Activated T-helper 17 cell treated with anti-CD3 and anti-CD28 coated beads, Interleukin-2, amount 50 U/mL, for 72 hours (primary cell): ENCODE results near the gene AUTS2. TPM values are rescaled to one million over a fixed set of nuclear protein-coding genes. Genes with fewer than 3 reads are reported as not detected.

Experiments
- ATAC-seq: fragments of 150-1000 bp; cut with Tn5 transposase; replicated peaks from 2 replicates; pipeline ENCODE4 v1.10.0; 2021; ENCODE audit warnings: mild to moderate bottlenecking, moderate library complexity
- H3K27ac Mint-ChIP-seq: one replicate; pipeline ENCODE4 v1.8.0; 2022; ENCODE audit warnings: mixed read lengths
- H3K27me3 Mint-ChIP-seq: one replicate; pipeline ENCODE4 v1.8.0; 2022; ENCODE audit warnings: mixed read lengths
- H3K36me3 Mint-ChIP-seq: one replicate; pipeline ENCODE4 v1.8.0; 2022; ENCODE audit warnings: low read depth, mild to moderate bottlenecking, mixed read lengths
- H3K4me1 Mint-ChIP-seq: one replicate; pipeline ENCODE4 v1.8.0; 2022; ENCODE audit warnings: mixed read lengths
- H3K4me3 Mint-ChIP-seq: one replicate; pipeline ENCODE4 v1.8.0; 2022; ENCODE audit warnings: mild to moderate bottlenecking, mixed read lengths
- H3K9me3 Mint-ChIP-seq: one replicate; pipeline ENCODE4 v1.8.0; 2022; ENCODE audit warnings: mixed read lengths
- total RNA-seq, 2 donors: library from RNA; stranded (reverse); gene quantifications; one replicate each; pipeline ENCODE4 v1.2.3, GENCODE V29; 2022

AUTS2 gene
- total RNA-seq, 2 donors from 2014 or later: 20.1 to 39.9 TPM

GRCh38 chr7:70047384-70047783, 449.1 kb downstream of the AUTS2 start:
- H3K27me3 Mint-ChIP-seq: no peaks in the 10 kb centered on the region
- no peak overlapping the region for H3K27ac Mint-ChIP-seq
- H3K9me3 Mint-ChIP-seq: no peaks in the 10 kb centered on the region
- H3K4me3 Mint-ChIP-seq: no peak overlapping the region
- no peaks in the 10 kb centered on the region for H3K4me1 Mint-ChIP-seq
- H3K36me3 Mint-ChIP-seq: no peaks in the 10 kb centered on the region
- no peak for ATAC-seq

- Mint-ChIP-seq H3K36me3 (no peaks in the 10 kb centered on the region), H3K4me1 (no peaks in the 10 kb centered on the region), H3K27ac (no peak overlapping the region), H3K9me3 (no peaks in the 10 kb centered on the region), H3K27me3 (no peaks in the 10 kb centered on the region), H3K4me3 (no peak overlapping the region)
- ATAC-seq: no peak
Measured at GRCh38 chr7:70047891-70048448, 449.7 kb downstream of the AUTS2 start.

GRCh38 chr7:70051726-70052125, 453.5 kb downstream of the AUTS2 start:
- no peak for ATAC-seq
- Mint-ChIP-seq H3K27me3 (no peaks in the 10 kb centered on the region), H3K9me3 (no peaks in the 10 kb centered on the region), H3K4me3 (no peak overlapping the region), H3K27ac (no peak overlapping the region), H3K4me1 (no peaks in the 10 kb centered on the region), H3K36me3 (no peaks in the 10 kb centered on the region)

- Mint-ChIP-seq H3K36me3 (no peaks in the 10 kb centered on the region), H3K27me3 (no peaks in the 10 kb centered on the region), H3K9me3 (no peaks in the 10 kb centered on the region), H3K4me1 (no peaks in the 10 kb centered on the region), H3K27ac (no peak overlapping the region), H3K4me3 (no peak overlapping the region)
- ATAC-seq: no peak
Measured at GRCh38 chr7:70052691-70053090, 454.4 kb downstream of the AUTS2 start.

GRCh38 chr7:70053421-70053820, 455.1 kb downstream of the AUTS2 start:
- Mint-ChIP-seq H3K9me3 (no peaks in the 10 kb centered on the region), H3K4me3 (no peak overlapping the region), H3K27ac (no peak overlapping the region), H3K27me3 (no peaks in the 10 kb centered on the region), H3K36me3 (no peaks in the 10 kb centered on the region), H3K4me1 (no peaks in the 10 kb centered on the region)
- ATAC-seq: no peak

GRCh38 chr7:70053989-70054388, 455.7 kb downstream of the AUTS2 start:
- no peaks in the 10 kb centered on the region for H3K36me3 Mint-ChIP-seq
- no peaks in the 10 kb centered on the region for H3K9me3 Mint-ChIP-seq
- no peaks in the 10 kb centered on the region for H3K27me3 Mint-ChIP-seq
- H3K4me3 Mint-ChIP-seq: no peak overlapping the region
- no peaks in the 10 kb centered on the region for H3K4me1 Mint-ChIP-seq
- no peak overlapping the region for H3K27ac Mint-ChIP-seq
- no peak for ATAC-seq

- Mint-ChIP-seq H3K27me3 (no peaks in the 10 kb centered on the region), H3K4me1 (no peaks in the 10 kb centered on the region), H3K4me3 (no peak overlapping the region), H3K27ac (no peak overlapping the region), H3K36me3 (no peaks in the 10 kb centered on the region), H3K9me3 (no peaks in the 10 kb centered on the region)
- no peak for ATAC-seq
Measured at GRCh38 chr7:70056363-70056762, 458.1 kb downstream of the AUTS2 start.

GRCh38 chr7:70060298-70061068, 462.2 kb downstream of the AUTS2 start:
- no peak overlapping the region for H3K4me3 Mint-ChIP-seq
- H3K27me3 Mint-ChIP-seq: no peaks in the 10 kb centered on the region
- H3K4me1 Mint-ChIP-seq: no peaks in the 10 kb centered on the region
- H3K36me3 Mint-ChIP-seq: no peaks in the 10 kb centered on the region
- no peak overlapping the region for H3K27ac Mint-ChIP-seq
- no peak for ATAC-seq
- no peaks in the 10 kb centered on the region for H3K9me3 Mint-ChIP-seq

- no peaks in the 10 kb centered on the region for H3K36me3 Mint-ChIP-seq
- H3K27me3 Mint-ChIP-seq: no peaks in the 10 kb centered on the region
- H3K4me3 Mint-ChIP-seq: no peak overlapping the region
- ATAC-seq: no peak
- no peak overlapping the region for H3K27ac Mint-ChIP-seq
- no peaks in the 10 kb centered on the region for H3K4me1 Mint-ChIP-seq
- H3K9me3 Mint-ChIP-seq: no peaks in the 10 kb centered on the region
Measured at GRCh38 chr7:70063371-70063770, 465.1 kb downstream of the AUTS2 start.

GRCh38 chr7:70063927-70064326, 465.7 kb downstream of the AUTS2 start:
- no peak for ATAC-seq
- H3K9me3 Mint-ChIP-seq: no peaks in the 10 kb centered on the region
- H3K4me3 Mint-ChIP-seq: no peak overlapping the region
- H3K36me3 Mint-ChIP-seq: no peaks in the 10 kb centered on the region
- no peaks in the 10 kb centered on the region for H3K27me3 Mint-ChIP-seq
- no peaks in the 10 kb centered on the region for H3K4me1 Mint-ChIP-seq
- no peak overlapping the region for H3K27ac Mint-ChIP-seq

- Mint-ChIP-seq H3K36me3 (no peaks in the 10 kb centered on the region), H3K9me3 (no peaks in the 10 kb centered on the region), H3K27ac (no peak overlapping the region), H3K4me3 (no peak overlapping the region), H3K4me1 (no peaks in the 10 kb centered on the region), H3K27me3 (no peaks in the 10 kb centered on the region)
- ATAC-seq: no peak
Measured at GRCh38 chr7:70066844-70067243, 468.6 kb downstream of the AUTS2 start.

- H3K4me3 Mint-ChIP-seq: no peak overlapping the region
- no peak for ATAC-seq
- no peaks in the 10 kb centered on the region for H3K36me3 Mint-ChIP-seq
- no peaks in the 10 kb centered on the region for H3K27me3 Mint-ChIP-seq
- no peaks in the 10 kb centered on the region for H3K9me3 Mint-ChIP-seq
- H3K4me1 Mint-ChIP-seq: no peaks in the 10 kb centered on the region
- H3K27ac Mint-ChIP-seq: no peak overlapping the region
Measured at GRCh38 chr7:70068531-70068930, 470.3 kb downstream of the AUTS2 start.

- no peaks in the 10 kb centered on the region for H3K4me1 Mint-ChIP-seq
- no peaks in the 10 kb centered on the region for H3K36me3 Mint-ChIP-seq
- no peaks in the 10 kb centered on the region for H3K9me3 Mint-ChIP-seq
- no peaks in the 10 kb centered on the region for H3K27me3 Mint-ChIP-seq
- H3K4me3 Mint-ChIP-seq: no peak overlapping the region
- H3K27ac Mint-ChIP-seq: no peak overlapping the region
- ATAC-seq: no peak
Measured at GRCh38 chr7:70069977-70070376, 471.7 kb downstream of the AUTS2 start.

GRCh38 chr7:70071766-70072165, 473.5 kb downstream of the AUTS2 start:
- Mint-ChIP-seq H3K9me3 (no peaks in the 10 kb centered on the region), H3K27ac (no peak overlapping the region), H3K27me3 (no peaks in the 10 kb centered on the region), H3K4me1 (no peaks in the 10 kb centered on the region), H3K4me3 (no peak overlapping the region), H3K36me3 (no peaks in the 10 kb centered on the region)
- no peak for ATAC-seq

GRCh38 chr7:70072220-70072619, 473.9 kb downstream of the AUTS2 start:
- no peaks in the 10 kb centered on the region for H3K4me1 Mint-ChIP-seq
- H3K9me3 Mint-ChIP-seq: no peaks in the 10 kb centered on the region
- H3K4me3 Mint-ChIP-seq: no peak overlapping the region
- H3K27me3 Mint-ChIP-seq: no peaks in the 10 kb centered on the region
- no peak overlapping the region for H3K27ac Mint-ChIP-seq
- ATAC-seq: no peak
- H3K36me3 Mint-ChIP-seq: no peaks in the 10 kb centered on the region
